BJ (cell line): ENCODE data around the gene SH2D7. TPM values are rescaled to one million over a fixed set of nuclear protein-coding genes. Genes with fewer than 3 reads are reported as not detected.

Source experiments
- CTCF ChIA-PET: fragments of 350-600 bp; formaldehyde crosslinking; extraction: SDS; loops from one replicate; lab custom pipeline; 2021; ENCODE audit warnings: antibody characterized with exemption, inconsistent platforms; lab: Yijun Ruan, JAX
- POLR2A ChIA-PET: fragments of 300-600 bp; sonication (Branson Sonifier 250); formaldehyde crosslinking; extraction: SDS; loops from one replicate; lab custom pipeline; 2021; ENCODE audit warnings: antibody characterized with exemption; lab: Charles Lee
- DNase-seq: peaks from one replicate; pipeline ENCODE4 v3.0.0-alpha.2; 2011; ENCODE audit warnings: low read depth
- H3K27me3 ChIP-seq: 2 replicates; pipeline ENCODE4 v1.6.0; 2011; ENCODE audit warnings: low read length; ENCODE audit not compliant: control insufficient read depth, insufficient read depth
- H3K36me3 ChIP-seq: 2 replicates; pipeline ENCODE4 v1.5.1; 2011; ENCODE audit warnings: low read length; ENCODE audit not compliant: control insufficient read depth, insufficient read depth
- H3K4me3 ChIP-seq: 2 replicates; pipeline ENCODE4 v1.5.1; 2011; ENCODE audit warnings: low read depth, mild to moderate bottlenecking, control low read depth, low read length
- polyA plus RNA-seq: library from polyadenylated mRNA; depleted of rRNA; stranded (reverse); fragments of >200 nt; gene quantifications from 2 replicates; pipeline ENCODE4 v1.2.3, GENCODE V29; 2011
- TF ChIP-seq, protein P1 (sequence below): IDR thresholded peaks from 2 replicates; pipeline ENCODE4 v1.5.1; 2011; ENCODE audit warnings: low read depth, mild to moderate bottlenecking, control low read depth, inconsistent platforms, low read length, moderate library complexity; ENCODE audit not compliant: insufficient read depth

The SH2D7 gene
- polyA plus RNA-seq, 1 experiment, result not detected

DNA sequence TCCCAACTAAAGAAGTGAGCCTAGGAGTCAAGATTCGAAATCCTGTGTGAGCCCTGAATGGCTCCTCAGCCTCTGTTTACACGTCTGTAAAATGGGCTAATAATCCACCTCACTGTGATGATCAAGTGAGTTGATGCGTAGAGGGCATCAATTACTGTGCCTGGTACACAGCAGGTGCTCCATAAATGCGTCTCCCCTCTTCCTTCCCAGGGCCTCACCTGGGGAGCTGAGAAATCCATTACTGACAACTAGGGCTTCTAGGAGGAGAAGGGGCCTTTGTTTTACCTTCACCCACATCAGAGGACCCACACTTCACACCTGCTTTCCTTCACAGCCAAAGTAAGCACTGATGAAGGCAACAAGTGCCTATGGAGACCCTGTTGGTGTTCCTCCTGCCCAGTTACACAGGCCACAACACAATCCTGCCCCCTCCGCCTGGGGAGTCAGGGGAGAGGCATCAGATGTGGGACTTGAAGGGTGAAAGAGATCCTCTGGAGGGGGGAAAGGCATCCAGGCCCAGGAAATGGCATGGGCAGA lies 37.5 kb downstream of the SH2D7 start:
- Histone ChIP-seq H3K4me3 (no peak overlapping the region), H3K36me3 (no peaks in the 10 kb centered on the region), H3K27me3 (no peaks in the 10 kb centered on the region)
- ChIA-PET CTCF (interaction anchor here (0.9 to 4.1 kb wide), 9 partner anchors 8 to 162 kb away, joined by 3 to 31 read pairs (median 7); no protein-coding TSS in a partner anchor), POLR2A (interaction anchor here (0.6 kb wide), 1 partner anchor 87 kb away, joined by 3 read pairs; no protein-coding TSS in a partner anchor)
- DNase-seq, result no peak
- TF ChIP-seq, protein P1, sequence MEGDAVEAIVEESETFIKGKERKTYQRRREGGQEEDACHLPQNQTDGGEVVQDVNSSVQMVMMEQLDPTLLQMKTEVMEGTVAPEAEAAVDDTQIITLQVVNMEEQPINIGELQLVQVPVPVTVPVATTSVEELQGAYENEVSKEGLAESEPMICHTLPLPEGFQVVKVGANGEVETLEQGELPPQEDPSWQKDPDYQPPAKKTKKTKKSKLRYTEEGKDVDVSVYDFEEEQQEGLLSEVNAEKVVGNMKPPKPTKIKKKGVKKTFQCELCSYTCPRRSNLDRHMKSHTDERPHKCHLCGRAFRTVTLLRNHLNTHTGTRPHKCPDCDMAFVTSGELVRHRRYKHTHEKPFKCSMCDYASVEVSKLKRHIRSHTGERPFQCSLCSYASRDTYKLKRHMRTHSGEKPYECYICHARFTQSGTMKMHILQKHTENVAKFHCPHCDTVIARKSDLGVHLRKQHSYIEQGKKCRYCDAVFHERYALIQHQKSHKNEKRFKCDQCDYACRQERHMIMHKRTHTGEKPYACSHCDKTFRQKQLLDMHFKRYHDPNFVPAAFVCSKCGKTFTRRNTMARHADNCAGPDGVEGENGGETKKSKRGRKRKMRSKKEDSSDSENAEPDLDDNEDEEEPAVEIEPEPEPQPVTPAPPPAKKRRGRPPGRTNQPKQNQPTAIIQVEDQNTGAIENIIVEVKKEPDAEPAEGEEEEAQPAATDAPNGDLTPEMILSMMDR, result no peak

DNA sequence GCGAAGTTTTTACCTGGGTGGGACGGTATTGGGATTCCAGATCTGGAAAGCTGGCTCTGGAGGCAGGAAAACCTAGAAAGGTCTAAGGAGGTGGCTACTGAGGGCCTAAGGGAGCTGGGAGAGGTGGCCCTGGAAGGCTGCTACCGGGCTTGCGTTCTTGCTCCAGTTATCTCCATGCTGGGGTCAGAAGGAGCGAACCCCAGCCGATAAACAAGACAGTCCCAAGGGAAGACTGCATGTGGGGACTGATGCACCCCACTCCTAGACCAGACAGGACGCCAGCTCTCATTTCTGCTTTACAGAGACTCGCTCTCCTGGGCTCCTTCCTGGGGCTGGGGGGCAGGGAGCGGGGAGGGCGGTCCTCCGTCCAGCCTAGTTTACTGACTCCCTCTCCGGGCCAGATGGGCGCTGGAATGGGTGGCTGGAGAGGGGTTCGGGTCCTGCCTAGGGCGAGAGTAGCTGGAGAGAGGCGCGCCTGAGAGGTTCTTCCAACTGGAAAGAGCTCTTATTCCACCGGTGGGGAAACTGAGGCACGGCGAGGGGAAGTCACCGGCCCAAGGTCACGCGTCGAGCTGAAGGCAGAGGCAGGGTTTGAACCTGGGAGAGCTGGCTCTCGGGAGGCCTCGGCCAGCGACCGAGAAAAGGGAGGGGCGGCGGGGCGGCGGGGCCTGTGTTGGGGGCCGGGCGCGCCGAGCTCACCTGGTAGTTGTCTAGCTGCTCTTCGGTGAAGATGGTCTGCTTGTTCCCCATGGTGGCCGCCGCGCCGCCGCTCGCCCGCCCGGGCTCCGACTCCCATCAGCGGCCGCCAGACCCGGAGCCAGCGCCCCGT lies 38.3 kb downstream of the SH2D7 start:
- no peaks in the 10 kb centered on the region for H3K36me3 ChIP-seq
- ChIA-PET POLR2A (no interaction called here), CTCF (interaction anchor here (0.6 to 4.1 kb wide), 27 partner anchors 9 to 339 kb away, joined by 3 to 31 read pairs (median 3); partner anchors contain the start of gene IDH3A)
- no peak for DNase-seq
- TF ChIP-seq, protein P1, result no peak
- H3K4me3 ChIP-seq, result peak overlapping the region; percentile 66
- no peaks in the 10 kb centered on the region for H3K27me3 ChIP-seq

DNA sequence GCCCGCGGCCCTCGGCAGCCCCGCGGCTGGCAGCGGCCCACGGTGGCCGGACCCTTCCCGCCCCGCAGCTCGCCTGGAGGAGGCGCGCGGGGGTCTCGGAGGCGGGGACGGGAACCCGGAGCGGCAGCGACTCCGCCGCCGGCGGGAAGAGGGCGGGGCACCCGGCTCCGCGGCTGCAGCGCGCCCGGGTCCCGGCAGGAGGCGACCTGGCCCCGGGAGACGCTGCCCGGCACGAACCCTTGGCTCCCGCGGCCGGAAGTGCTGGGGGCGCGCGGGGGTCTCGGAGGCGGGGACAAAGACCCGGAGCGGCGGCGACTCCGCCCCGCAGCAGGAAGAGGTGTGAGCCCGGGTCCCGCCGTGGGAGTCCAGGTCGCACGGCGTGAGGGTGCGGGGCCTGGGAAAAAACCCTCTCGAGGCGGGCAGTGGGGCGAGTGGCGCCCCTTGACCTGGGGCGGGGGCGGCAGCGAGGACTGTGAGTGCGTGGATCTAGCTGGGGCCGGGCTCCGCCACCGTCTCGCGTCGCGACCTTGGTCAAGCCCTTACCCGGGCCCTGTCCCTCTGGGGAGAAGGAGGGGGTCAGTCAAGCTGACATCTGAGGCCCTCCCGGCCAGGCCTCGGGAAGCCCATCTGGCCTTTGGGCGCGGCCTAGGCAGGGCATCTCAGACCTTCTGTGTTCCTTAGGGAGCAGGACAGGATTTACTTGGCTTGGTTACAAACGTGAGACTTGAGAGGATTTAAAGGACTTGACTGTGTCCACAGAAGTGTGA lies 39.1 kb downstream of the SH2D7 start, which contains the start of gene CIB2:
Gene CIB2, minus strand, starts transcription at position 151 of the 767 bp plus-strand sequence. CDS start 230 bp downstream, outside the sequence.
- no peaks in the 10 kb centered on the region for H3K36me3 ChIP-seq
- H3K4me3 ChIP-seq, result peak within 1 kb of the TSS; percentile 66
- ChIA-PET CTCF (interaction anchor here (0.6 to 4.1 kb wide), 29 partner anchors 8 to 338 kb away, joined by 3 to 31 read pairs (median 3); partner anchors contain the start of gene IDH3A), POLR2A (no interaction called here)
- TF ChIP-seq, protein P1, result peak; percentile 28; the same call in 1 of the 2 replicates
- H3K27me3 ChIP-seq, result no peaks in the 10 kb centered on the region
- no peak for DNase-seq

DNA sequence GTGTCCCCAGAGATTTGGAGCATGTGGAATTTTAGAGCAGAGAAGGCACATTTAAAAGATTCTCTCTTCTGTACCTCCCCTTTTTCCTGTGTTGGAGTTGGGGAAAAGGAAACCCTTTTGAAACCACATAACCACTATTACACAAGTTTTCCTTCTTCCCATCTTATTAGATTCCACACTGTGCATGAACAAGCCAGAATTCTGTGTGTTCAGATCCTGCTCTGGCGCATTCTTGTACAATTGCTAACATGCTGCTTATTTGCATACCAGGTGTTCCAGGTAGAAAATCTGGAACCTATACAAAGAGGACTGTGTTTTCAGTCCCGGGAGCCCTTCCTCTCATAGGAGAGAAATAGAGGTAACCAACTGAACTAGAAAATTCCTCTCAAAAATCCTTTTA lies 41.4 kb downstream of the SH2D7 start:
- POLR2A ChIA-PET, result no interaction called here
- TF ChIP-seq, protein P1, result no peak
- DNase-seq, result no peak
- Histone ChIP-seq H3K36me3 (no peaks in the 10 kb centered on the region), H3K4me3 (no peak overlapping the region), H3K27me3 (no peaks in the 10 kb centered on the region)
- CTCF ChIA-PET, result interaction anchor here (1.8 kb wide), 1 partner anchor 106 kb away, joined by 4 read pairs; no protein-coding TSS in a partner anchor
